Measurements from ENCODE around the gene SMARCA2.

SMARCA2 gene

DNA sequence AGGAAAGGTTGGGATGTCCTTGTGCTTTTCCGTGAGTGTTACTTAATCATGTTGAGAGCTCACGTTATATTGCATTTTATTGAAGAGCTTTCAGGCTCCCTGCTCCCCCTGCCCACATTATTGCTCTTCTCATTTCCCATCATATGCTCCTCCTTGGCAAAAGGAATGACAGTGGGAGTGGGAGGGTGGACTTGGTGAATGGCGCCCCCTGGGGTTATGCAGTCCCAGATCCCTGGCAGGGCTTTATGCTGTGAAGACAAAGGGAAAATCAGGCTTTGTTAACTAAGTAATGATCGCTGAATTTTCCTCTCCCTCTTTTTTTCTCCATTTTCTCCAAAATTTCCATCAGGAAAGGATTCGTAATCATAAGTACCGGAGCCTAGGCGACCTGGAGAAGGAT is 166.6 kb downstream of the SMARCA2 start:
- H3K36me3 ChIP-seq (replicated peaks; ENCODE audit: low read depth, low read length) = peaks cover 45% of the 10 kb centered on the region
- H3K27me3 ChIP-seq (ENCODE audit: low read depth, low read length) = no peaks in the 10 kb centered on the region
- TF ChIP-seq EZH2phosphoT487 (IDR thresholded peaks at IDR 0.05; ENCODE audit: low read depth) = no peak
- TF ChIP-seq, protein P1, sequence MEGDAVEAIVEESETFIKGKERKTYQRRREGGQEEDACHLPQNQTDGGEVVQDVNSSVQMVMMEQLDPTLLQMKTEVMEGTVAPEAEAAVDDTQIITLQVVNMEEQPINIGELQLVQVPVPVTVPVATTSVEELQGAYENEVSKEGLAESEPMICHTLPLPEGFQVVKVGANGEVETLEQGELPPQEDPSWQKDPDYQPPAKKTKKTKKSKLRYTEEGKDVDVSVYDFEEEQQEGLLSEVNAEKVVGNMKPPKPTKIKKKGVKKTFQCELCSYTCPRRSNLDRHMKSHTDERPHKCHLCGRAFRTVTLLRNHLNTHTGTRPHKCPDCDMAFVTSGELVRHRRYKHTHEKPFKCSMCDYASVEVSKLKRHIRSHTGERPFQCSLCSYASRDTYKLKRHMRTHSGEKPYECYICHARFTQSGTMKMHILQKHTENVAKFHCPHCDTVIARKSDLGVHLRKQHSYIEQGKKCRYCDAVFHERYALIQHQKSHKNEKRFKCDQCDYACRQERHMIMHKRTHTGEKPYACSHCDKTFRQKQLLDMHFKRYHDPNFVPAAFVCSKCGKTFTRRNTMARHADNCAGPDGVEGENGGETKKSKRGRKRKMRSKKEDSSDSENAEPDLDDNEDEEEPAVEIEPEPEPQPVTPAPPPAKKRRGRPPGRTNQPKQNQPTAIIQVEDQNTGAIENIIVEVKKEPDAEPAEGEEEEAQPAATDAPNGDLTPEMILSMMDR (IDR thresholded peaks at IDR 0.05; ENCODE audit: low read depth, low read length) = peak; percentile 64
- peaks cover 12% of the 10 kb centered on the region for H4K20me1 ChIP-seq (ENCODE audit: insufficient read depth, low read length)
- no peak overlapping the region for H3K27ac ChIP-seq (ENCODE audit: low read length)
- H3K79me2 ChIP-seq (ENCODE audit: low read length) = peaks cover 28% of the 10 kb centered on the region
- no peaks in the 10 kb centered on the region for H3K4me1 ChIP-seq (ENCODE audit: low read length)
- no peak overlapping the region for H3K9ac ChIP-seq (ENCODE audit: low read length)
- H3K4me3 ChIP-seq (ENCODE audit: low read length) = no peak overlapping the region
- no peak overlapping the region for H3K4me2 ChIP-seq (ENCODE audit: low read length)
- H3K9me3 ChIP-seq (ENCODE audit: insufficient read depth, low read length) = no peaks in the 10 kb centered on the region
- no peak overlapping the region for H2AFZ ChIP-seq (ENCODE audit: low read depth, low read length)

- Histone ChIP-seq H3K4me3 (ENCODE audit: low read length) (no peak overlapping the region), H3K36me3 (replicated peaks; ENCODE audit: low read depth, low read length) (peaks cover 76% of the 10 kb centered on the region), H3K79me2 (ENCODE audit: low read length) (no peaks in the 10 kb centered on the region), H3K27ac (ENCODE audit: low read length) (no peak overlapping the region), H4K20me1 (ENCODE audit: insufficient read depth, low read length) (no peaks in the 10 kb centered on the region), H3K27me3 (ENCODE audit: low read depth, low read length) (no peaks in the 10 kb centered on the region), H3K4me2 (ENCODE audit: low read length) (no peak overlapping the region), H3K4me1 (ENCODE audit: low read length) (no peaks in the 10 kb centered on the region), H3K9ac (ENCODE audit: low read length) (no peak overlapping the region), H3K9me3 (ENCODE audit: insufficient read depth, low read length) (no peaks in the 10 kb centered on the region), H2AFZ (ENCODE audit: low read depth, low read length) (no peak overlapping the region)
- TF ChIP-seq, protein P1 (IDR thresholded peaks at IDR 0.05; ENCODE audit: low read depth, low read length) = no peak
Measured at GRCh38 chr9:2190939-2191608, 175.9 kb downstream of the SMARCA2 start.

- Histone ChIP-seq H3K4me3 (ENCODE audit: low read length) (no peak overlapping the region), H3K79me2 (ENCODE audit: low read length) (no peaks in the 10 kb centered on the region), H3K9me3 (ENCODE audit: insufficient read depth, low read length) (no peaks in the 10 kb centered on the region), H3K4me2 (ENCODE audit: low read length) (no peak overlapping the region), H4K20me1 (ENCODE audit: insufficient read depth, low read length) (no peaks in the 10 kb centered on the region), H3K27ac (ENCODE audit: low read length) (no peak overlapping the region), H2AFZ (ENCODE audit: low read depth, low read length) (no peak overlapping the region), H3K36me3 (replicated peaks; ENCODE audit: low read depth, low read length) (peaks cover 77% of the 10 kb centered on the region), H3K9ac (ENCODE audit: low read length) (no peak overlapping the region), H3K4me1 (ENCODE audit: low read length) (no peaks in the 10 kb centered on the region), H3K27me3 (ENCODE audit: low read depth, low read length) (no peaks in the 10 kb centered on the region)
- no peak for TF ChIP-seq EZH2phosphoT487 (IDR thresholded peaks at IDR 0.05; ENCODE audit: low read depth)
- TF ChIP-seq, protein P1 (IDR thresholded peaks at IDR 0.05; ENCODE audit: low read depth, low read length) = no peak
Measured at GRCh38 chr9:2191609-2191972, 176.4 kb downstream of the SMARCA2 start.

DNA sequence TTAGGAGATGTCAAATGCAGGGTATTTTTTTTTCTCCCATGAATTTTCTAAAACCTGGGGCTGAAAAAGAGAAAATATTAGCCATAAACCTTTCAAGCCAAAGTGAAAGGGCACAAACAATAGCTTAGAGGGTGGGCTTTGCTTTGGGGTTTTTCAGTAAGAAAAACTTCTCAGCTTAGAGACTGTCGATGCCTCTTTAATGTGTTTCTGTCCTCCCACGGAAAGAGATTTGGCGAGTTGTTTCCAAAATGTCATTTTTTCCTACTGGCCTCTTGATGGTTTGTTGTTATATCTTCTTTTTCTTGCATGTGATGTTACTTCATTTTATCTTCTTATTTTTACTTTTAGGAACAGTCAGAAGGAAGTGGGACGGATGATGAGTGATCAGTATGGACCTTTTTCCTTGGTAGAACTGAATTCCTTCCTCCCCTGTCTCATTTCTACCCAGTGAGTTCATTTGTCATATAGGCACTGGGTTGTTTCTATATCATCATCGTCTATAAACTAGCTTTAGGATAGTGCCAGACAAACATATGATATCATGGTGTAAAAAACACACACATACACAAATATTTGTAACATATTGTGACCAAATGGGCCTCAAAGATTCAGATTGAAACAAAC is 177.3 kb downstream of the SMARCA2 start:
- no peaks in the 10 kb centered on the region for H3K27me3 ChIP-seq (ENCODE audit: low read depth, low read length)
- no peaks in the 10 kb centered on the region for H3K4me1 ChIP-seq (ENCODE audit: low read length)
- no peak for TF ChIP-seq EZH2phosphoT487 (IDR thresholded peaks at IDR 0.05; ENCODE audit: low read depth)
- TF ChIP-seq, protein P1 (IDR thresholded peaks at IDR 0.05; ENCODE audit: low read depth, low read length) = no peak
- peaks cover 73% of the 10 kb centered on the region for H3K36me3 ChIP-seq (replicated peaks; ENCODE audit: low read depth, low read length)
- no peak overlapping the region for H2AFZ ChIP-seq (ENCODE audit: low read depth, low read length)
- H3K27ac ChIP-seq (ENCODE audit: low read length) = no peak overlapping the region
- no peaks in the 10 kb centered on the region for H4K20me1 ChIP-seq (ENCODE audit: insufficient read depth, low read length)
- no peak overlapping the region for H3K9ac ChIP-seq (ENCODE audit: low read length)
- no peaks in the 10 kb centered on the region for H3K9me3 ChIP-seq (ENCODE audit: insufficient read depth, low read length)
- no peak overlapping the region for H3K4me3 ChIP-seq (ENCODE audit: low read length)
- H3K4me2 ChIP-seq (ENCODE audit: low read length) = no peak overlapping the region
- no peaks in the 10 kb centered on the region for H3K79me2 ChIP-seq (ENCODE audit: low read length)

Measured in OCI-LY3 (cell line).